GM12873 (cell line): ENCODE results near the gene CELF4.

Experiments used
- CTCF ChIP-seq: IDR thresholded peaks from 2 replicates; pipeline ENCODE4 v1.5.1; 2012; ENCODE audit warnings: low read depth, mild to moderate bottlenecking, moderate library complexity, low read length, control low read depth; ENCODE audit not compliant: insufficient read depth; ENCODE audit errors: missing control alignments

Gene CELF4

GRCh38 chr18:37249895-37250618, 315.5 kb downstream of the CELF4 start:
- no peak for TF ChIP-seq CTCF

GRCh38 chr18:37249171-37249886, 316.3 kb downstream of the CELF4 start:
- no peak for TF ChIP-seq CTCF

GRCh38 chr18:37248281-37248680, 317.3 kb downstream of the CELF4 start:
- TF ChIP-seq CTCF, result no peak

GRCh38 chr18:37247497-37248161, 318.0 kb downstream of the CELF4 start:
- TF ChIP-seq CTCF, result no peak

- TF ChIP-seq CTCF, result no peak
Observed at GRCh38 chr18:37246779-37247340, 318.7 kb downstream of the CELF4 start.

GRCh38 chr18:37244618-37245017, 321.0 kb downstream of the CELF4 start:
- TF ChIP-seq CTCF, result no peak

- no peak for TF ChIP-seq CTCF
Observed at GRCh38 chr18:37243741-37244140, 321.9 kb downstream of the CELF4 start.
